Activated T-cell treated with anti-CD3 and anti-CD28 coated beads, Interleukin-2, amount 50 U/mL, for 4 hours (primary cell): Measurements from ENCODE around the gene UBXN10. TPM values are rescaled to one million over a fixed set of nuclear protein-coding genes. Genes with fewer than 3 reads are reported as not detected.

Experiments
- ATAC-seq, 2 donors: fragments of 200-7000 bp; cut with Tn5 transposase; one replicate each; pipeline ENCODE4 v1.10.0; 2021
- DNase-seq: peaks from one replicate; pipeline ENCODE4 v3.0.0-alpha.2; 2020
- H3K27me3 Mint-ChIP-seq: one replicate; pipeline ENCODE4 v1.8.0; 2021; ENCODE audit warnings: low read depth, mixed read lengths
- H3K36me3 Mint-ChIP-seq: one replicate; pipeline ENCODE4 v1.8.0; 2022; ENCODE audit warnings: mixed read lengths; ENCODE audit not compliant: insufficient read depth
- H3K4me1 Mint-ChIP-seq: one replicate; pipeline ENCODE4 v1.8.0; 2021; ENCODE audit warnings: low read depth, mixed read lengths
- H3K4me3 Mint-ChIP-seq: one replicate; pipeline ENCODE4 v1.8.0; 2021; ENCODE audit warnings: mild to moderate bottlenecking, moderate library complexity, mixed read lengths
- H3K9me3 Mint-ChIP-seq: one replicate; pipeline ENCODE4 v1.8.0; 2021; ENCODE audit warnings: mixed read lengths
- total RNA-seq, 3 donors: library from RNA; stranded (reverse); gene quantifications; one replicate each; pipeline ENCODE4 v1.2.1, GENCODE V29; 2021

The UBXN10 gene
- total RNA-seq, 3 donors from 2014 or later, result 0.18 to 0.50 (median 0.33) TPM

DNA sequence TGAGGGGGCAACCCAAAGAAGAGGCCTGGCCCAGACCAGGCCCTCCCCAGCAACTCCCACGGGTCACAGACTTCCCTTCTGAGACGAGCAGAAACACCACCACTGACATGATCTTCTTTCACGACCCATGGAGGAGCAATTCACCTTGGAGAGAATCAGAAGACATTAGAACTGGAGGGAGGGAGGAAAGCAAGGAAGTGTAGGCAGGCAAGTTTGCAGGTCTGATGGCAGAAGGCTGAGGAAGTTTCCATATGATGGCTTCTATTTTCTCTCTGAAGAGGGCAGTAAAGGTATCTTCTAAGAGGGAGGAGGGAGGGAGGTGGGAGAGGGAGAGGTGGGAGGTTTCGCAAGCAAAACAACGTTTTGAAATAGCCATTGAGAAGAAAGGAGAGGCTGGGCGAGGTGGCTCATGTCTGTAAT lies 1.4 kb upstream of the UBXN10 start:
- Mint-ChIP-seq H3K9me3 (peaks cover 5% of the 10 kb centered on the region), H3K4me1 (peaks cover 51% of the 10 kb centered on the region), H3K36me3 (no peaks in the 10 kb centered on the region), H3K27me3 (peaks cover 5% of the 10 kb centered on the region), H3K4me3 (peak overlapping the region; percentile 68)
- ATAC-seq (no peak), DNase-seq (no peak)

DNA sequence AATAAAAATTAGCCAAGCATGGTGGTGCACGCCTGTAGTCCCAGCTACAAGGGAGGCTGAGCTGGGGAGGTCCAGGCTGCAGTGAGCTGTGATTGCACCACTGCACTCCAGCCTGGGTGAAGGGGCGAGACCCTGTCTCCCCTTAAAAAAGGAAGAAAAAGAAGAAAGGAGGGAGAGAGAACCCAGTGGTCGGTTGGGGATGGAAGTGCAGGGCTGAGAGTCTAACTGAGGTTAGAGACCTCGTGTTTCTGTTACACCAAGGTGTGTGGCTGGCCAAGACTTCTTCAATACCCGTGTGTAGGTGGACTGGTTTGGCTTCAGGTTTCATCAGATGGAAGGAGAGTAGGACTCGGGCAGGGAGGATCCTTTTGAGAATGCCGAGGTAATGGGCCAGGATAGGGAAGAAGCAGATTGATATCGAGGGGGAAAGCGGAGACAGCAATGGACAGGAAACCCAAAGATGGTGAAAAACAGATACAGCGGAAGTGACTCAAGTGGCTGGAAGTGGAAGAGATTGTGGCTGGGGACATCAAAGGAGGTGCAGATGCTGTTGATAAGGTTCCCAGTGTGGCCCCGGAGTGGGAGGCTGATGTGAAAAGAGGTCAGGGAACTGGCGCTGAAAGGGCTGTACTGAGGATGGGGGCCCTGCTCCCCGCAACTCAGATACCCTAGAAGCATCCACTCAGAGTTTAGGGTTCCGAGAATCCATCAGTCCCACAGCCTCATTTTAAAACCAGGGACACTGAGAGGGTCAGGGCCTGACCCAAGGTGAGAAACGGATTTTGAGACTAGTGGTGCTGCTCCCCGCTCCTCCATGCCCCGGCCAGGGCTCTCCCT lies 681 bp upstream of the UBXN10 start:
- H3K4me1 Mint-ChIP-seq, result peaks cover 51% of the 10 kb centered on the region
- H3K9me3 Mint-ChIP-seq, result peaks cover under 1% of the 10 kb centered on the region
- peak overlapping the region; percentile 68 for H3K4me3 Mint-ChIP-seq
- no peaks in the 10 kb centered on the region for H3K36me3 Mint-ChIP-seq
- peak; percentile 36 for DNase-seq
- peaks cover 5% of the 10 kb centered on the region for H3K27me3 Mint-ChIP-seq
- peak; percentile 64 to 71 for ATAC-seq

DNA sequence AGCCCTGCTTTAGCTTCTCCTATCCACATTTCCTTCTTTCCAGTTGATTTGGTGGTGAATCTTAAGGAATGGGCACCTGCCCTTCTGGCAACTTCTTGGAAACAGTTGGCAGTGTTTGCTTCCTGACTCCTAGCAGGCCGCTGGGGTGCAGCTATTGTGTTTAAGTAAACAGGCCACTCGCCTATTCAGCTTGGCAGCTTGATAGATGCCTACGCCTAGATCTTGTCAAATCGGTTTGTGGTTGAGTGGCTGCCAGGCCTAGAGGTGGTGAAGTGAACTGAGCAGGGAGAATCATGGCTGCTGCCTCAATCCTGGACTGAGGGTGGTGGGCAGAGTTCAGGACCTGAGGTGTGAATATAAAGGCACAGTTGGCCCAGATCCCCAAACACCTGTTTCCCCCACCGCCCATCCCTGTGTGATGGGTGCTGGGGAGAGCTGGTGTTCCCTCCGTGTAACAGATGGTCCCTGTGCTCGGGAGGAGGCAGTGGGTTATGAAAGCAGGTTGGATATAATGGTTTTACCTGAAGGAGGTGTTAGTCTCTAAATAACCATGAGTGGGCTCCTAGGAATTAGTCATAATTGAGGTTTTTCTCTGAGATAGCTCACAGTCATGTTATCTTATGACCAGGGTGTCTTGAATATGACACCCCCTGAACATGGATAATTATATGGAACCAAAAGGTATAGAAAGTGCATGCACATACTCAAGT lies 1.4 kb downstream of the UBXN10 start:
- DNase-seq (no peak), ATAC-seq (peak; percentile 63 to 69)
- peaks cover 51% of the 10 kb centered on the region for H3K4me1 Mint-ChIP-seq
- no peaks in the 10 kb centered on the region for H3K9me3 Mint-ChIP-seq
- peaks cover 5% of the 10 kb centered on the region for H3K27me3 Mint-ChIP-seq
- H3K4me3 Mint-ChIP-seq, result peak overlapping the region; percentile 74
- no peaks in the 10 kb centered on the region for H3K36me3 Mint-ChIP-seq

DNA sequence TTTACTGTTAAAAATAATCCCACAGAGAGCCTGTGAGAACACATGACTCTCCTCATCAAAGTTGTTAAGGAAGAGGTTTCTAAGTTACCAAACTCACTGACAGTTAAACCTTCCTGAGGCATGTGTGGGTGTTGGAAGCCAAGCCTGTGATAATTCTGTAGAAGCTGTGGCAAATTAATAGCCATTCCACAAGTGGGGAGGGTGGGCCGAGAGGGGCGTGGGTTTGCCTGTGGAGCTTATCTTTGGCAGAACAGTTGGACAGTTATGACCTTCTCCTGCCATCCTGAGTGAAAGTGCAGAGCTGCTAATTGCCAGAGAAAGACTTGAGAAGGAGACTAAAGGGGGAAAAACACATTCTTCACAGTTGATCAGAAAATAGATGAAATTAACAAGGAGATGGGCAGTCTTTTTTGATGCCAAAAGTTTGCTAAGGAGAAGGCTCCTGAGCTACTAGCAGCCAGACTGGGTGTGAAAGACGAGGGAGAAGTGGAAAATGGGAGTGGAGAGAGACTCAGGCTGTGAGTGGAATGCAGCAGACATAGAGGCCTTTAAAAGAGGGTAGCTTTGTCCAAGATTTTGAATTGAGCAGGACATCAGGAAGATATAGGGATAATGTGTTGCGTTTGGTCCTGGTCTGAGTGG lies 2.0 kb downstream of the UBXN10 start:
- Mint-ChIP-seq H3K27me3 (peaks cover 5% of the 10 kb centered on the region), H3K9me3 (no peaks in the 10 kb centered on the region), H3K4me3 (no peak overlapping the region), H3K36me3 (no peaks in the 10 kb centered on the region), H3K4me1 (peaks cover 51% of the 10 kb centered on the region)
- DNase-seq, result no peak
- ATAC-seq, result no peak

DNA sequence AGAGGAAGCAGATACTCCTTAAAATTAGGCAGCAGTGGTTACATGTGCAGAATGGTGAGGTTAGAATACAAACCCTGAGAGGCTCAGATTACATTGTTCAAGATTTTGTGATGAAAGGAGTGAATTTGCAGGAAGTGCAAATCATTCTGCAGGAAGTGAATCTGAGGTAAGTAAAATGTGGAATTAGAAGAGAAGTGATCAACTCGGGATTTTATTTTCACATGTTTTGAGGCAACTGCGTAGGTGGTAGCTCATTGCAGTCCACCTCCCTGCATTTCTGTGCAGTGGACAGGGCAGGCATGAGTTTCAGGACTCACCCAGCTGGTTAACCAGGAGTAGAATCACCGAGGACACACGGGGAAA lies 2.5 kb downstream of the UBXN10 start:
- Mint-ChIP-seq H3K4me1 (peaks cover 50% of the 10 kb centered on the region), H3K9me3 (no peaks in the 10 kb centered on the region), H3K36me3 (no peaks in the 10 kb centered on the region), H3K4me3 (no peak overlapping the region), H3K27me3 (peaks cover 4% of the 10 kb centered on the region)
- ATAC-seq (no peak), DNase-seq (no peak)

DNA sequence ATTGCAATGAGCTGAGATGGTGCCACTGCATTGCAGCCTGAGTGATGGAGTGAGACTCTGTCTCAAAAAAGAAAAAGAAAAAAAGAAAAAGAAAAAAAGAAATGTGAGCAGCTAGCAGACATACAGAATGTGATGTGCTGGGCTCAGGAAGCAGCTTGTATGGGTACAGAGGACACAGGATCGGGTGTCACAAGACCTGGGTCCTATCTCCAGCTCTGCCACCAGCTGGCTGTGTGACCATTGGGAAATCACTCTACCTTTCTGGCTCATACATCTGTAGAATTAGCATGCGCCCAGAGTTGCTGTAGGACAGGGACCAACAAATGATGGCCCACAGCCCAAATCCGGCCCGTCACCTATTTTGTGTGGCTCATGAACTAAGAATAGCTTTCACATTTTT lies 3.8 kb downstream of the UBXN10 start:
- H3K36me3 Mint-ChIP-seq, result no peaks in the 10 kb centered on the region
- DNase-seq (no peak), ATAC-seq (no peak)
- H3K4me3 Mint-ChIP-seq, result no peak overlapping the region
- H3K4me1 Mint-ChIP-seq, result peaks cover 39% of the 10 kb centered on the region
- no peaks in the 10 kb centered on the region for H3K27me3 Mint-ChIP-seq
- no peaks in the 10 kb centered on the region for H3K9me3 Mint-ChIP-seq

DNA sequence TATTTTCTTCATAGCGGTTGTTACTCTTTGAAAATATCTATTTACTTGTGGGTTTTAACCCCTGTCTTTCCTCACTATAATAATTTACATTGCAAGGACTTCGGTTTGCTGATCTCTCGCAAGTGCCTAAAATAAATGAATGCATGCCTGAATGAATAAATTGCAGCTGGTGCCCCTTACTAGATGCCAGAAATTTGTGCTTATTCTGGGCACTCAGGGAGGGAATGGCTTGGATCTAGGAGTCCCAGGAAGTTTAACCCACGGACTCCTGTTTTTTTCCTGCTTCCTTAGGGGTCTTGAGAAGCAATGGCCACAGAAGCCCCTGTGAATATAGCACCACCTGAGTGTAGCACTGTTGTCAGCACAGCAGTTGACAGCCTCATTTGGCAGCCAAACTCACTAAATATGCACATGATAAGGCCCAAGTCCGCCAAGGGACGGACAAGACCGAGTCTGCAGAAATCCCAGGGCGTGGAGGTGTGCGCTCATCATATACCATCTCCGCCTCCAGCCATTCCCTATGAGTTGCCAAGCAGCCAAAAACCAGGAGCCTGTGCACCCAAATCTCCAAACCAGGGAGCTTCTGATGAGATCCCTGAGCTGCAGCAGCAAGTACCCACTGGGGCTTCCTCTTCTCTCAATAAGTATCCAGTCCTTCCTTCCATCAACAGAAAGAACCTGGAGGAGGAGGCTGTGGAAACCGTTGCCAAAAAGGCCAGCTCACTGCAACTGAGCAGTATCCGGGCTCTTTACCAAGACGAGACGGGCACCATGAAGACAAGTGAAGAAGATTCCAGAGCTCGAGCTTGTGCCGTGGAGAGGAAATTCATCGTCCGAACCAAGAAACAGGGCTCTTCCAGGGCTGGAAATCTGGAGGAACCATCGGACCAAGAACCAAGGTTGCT lies 4.6 kb downstream of the UBXN10 start:
- peaks cover 33% of the 10 kb centered on the region for H3K4me1 Mint-ChIP-seq
- H3K36me3 Mint-ChIP-seq, result no peaks in the 10 kb centered on the region
- peaks cover 5% of the 10 kb centered on the region for H3K27me3 Mint-ChIP-seq
- DNase-seq (no peak), ATAC-seq (no peak)
- H3K9me3 Mint-ChIP-seq, result no peaks in the 10 kb centered on the region
- H3K4me3 Mint-ChIP-seq, result no peak overlapping the region

DNA sequence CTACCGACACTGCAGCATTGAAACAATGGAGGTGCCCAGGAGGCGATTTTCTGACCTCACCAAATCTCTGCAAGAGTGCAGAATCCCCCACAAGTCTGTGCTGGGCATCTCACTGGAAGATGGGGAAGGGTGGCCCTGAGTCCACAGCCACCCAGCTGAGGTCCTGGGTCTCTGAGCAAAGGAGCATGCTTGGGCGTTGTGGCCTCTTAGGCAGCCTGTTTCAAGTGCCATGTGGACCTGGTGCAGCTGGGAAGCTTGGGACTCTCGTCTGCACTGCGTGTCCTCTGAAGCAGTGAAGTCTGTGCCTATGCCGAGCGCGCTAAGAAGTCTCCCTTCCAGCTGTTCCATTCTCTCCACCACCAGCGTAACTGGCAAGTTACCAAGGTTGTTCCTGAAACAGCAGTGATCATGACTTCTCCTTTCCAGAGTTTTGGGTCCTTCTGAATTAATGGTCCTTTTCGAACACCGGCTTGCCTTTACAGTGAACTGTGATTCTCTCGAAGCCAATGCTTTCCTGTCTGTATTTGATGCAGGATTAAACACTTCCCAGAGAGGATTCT lies 5.5 kb downstream of the UBXN10 start:
- H3K4me3 Mint-ChIP-seq, result no peak overlapping the region
- no peak for DNase-seq
- peaks cover 29% of the 10 kb centered on the region for H3K4me1 Mint-ChIP-seq
- ATAC-seq, result no peak
- no peaks in the 10 kb centered on the region for H3K36me3 Mint-ChIP-seq
- H3K9me3 Mint-ChIP-seq, result no peaks in the 10 kb centered on the region
- H3K27me3 Mint-ChIP-seq, result peaks cover 10% of the 10 kb centered on the region

DNA sequence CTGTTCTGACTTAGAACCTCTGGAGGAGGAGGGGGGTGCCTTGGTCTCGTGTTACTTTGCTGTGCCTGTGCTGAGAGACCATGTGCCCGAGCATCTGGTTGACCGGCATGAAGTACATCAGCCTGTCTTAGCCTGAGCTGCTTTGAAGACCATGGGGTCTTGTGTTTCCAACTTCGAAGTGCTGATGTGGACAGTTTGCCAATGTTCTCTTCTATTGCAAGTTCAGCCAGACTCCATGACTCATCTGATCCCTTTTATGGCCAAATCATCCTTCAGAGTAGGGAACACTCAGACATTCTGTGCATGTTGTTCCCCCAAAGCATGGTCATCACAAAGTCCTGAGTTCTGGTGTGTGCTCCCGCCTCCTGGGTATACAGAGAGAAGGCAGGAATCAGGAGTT lies 6.5 kb downstream of the UBXN10 start:
- peaks cover 13% of the 10 kb centered on the region for H3K27me3 Mint-ChIP-seq
- ATAC-seq (no peak), DNase-seq (no peak)
- peaks cover 19% of the 10 kb centered on the region for H3K4me1 Mint-ChIP-seq
- no peaks in the 10 kb centered on the region for H3K36me3 Mint-ChIP-seq
- H3K4me3 Mint-ChIP-seq, result no peak overlapping the region
- H3K9me3 Mint-ChIP-seq, result no peaks in the 10 kb centered on the region

DNA sequence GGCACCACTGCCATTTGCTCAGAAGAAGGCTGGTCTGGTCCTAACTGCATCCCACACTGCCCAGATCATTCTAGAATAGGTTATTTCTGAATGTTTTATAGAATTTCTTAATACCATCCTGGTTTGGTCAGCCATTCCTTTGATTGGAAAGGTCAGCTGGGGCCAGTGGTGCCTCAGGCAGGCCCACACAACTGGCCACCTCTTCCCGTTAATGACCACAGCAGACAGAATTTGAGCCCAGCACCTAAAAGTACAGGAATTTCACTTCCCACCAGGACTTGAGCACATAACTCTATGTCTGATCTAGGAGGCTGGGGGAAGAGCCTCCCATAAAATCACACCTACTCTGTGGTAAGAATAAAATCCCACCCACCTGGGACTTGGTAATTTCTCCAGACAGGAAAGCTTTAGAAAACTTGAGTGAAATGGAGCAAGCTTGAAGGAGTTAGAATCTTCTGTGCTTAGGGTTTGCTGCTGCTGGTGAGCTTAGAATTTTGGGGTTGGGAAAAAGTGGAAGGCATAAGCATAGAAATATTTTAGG lies 7.0 kb downstream of the UBXN10 start:
- DNase-seq, result no peak
- Mint-ChIP-seq H3K36me3 (no peaks in the 10 kb centered on the region), H3K4me1 (peaks cover 14% of the 10 kb centered on the region), H3K4me3 (no peak overlapping the region), H3K27me3 (peaks cover 13% of the 10 kb centered on the region), H3K9me3 (no peaks in the 10 kb centered on the region)
- no peak for ATAC-seq

DNA sequence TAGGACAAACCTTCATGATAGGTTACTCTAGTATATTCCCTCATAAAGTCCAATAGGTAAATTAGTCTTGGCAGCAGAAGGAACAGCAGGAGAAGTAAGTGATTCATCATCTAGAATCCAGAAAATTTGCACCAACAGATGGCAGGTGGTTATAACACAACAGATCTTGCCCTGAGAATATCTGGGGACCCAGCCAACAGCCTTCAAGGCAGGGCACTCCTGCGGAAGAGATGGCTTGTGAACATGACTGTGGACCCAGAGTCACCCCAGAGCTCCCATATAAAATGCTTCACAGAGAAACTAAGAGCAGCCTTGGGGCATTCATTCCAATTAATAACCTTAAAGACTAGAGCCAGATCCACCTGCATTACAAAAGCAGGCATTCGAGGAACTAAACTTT lies 8.3 kb downstream of the UBXN10 start:
- H3K4me1 Mint-ChIP-seq, result peaks cover 2% of the 10 kb centered on the region
- no peak for DNase-seq
- no peak overlapping the region for H3K4me3 Mint-ChIP-seq
- peaks cover 13% of the 10 kb centered on the region for H3K27me3 Mint-ChIP-seq
- no peaks in the 10 kb centered on the region for H3K9me3 Mint-ChIP-seq
- ATAC-seq, result no peak
- no peaks in the 10 kb centered on the region for H3K36me3 Mint-ChIP-seq

DNA sequence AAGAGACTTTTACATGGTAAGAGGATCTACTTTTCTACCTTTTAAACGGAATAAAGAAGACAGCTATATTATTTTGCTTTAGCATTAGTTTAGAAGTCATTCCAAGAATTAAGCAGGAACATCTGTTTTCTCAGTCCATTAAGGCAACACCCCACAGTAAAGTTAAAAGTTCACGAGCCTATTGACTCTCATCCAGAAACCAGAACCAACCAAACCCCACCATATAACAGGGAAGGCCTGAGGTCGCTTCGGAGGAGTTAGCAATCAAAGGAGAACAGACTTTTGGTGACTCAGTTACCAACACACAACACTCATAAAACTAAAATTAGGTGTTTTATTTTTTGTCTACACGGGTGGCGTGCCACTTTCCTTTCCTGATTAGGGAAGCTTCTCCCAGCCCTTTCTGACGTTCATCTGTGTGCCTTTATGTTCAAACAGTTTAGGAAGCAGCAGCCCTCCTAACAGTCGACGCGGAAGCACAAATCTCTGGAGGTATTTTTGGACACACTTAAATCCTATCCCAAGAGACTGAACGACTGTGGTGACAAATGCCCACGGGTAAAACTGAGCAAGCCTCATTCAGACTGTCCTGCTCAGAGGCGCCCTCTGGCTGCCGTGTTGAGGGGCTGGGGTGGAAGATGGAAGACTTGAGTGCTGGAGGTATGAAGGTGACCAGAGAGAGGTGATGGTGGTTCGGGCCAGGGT lies 9.0 kb downstream of the UBXN10 start:
- no peaks in the 10 kb centered on the region for H3K9me3 Mint-ChIP-seq
- peaks cover 2% of the 10 kb centered on the region for H3K4me1 Mint-ChIP-seq
- no peak overlapping the region for H3K4me3 Mint-ChIP-seq
- no peaks in the 10 kb centered on the region for H3K36me3 Mint-ChIP-seq
- H3K27me3 Mint-ChIP-seq, result peaks cover 13% of the 10 kb centered on the region
- DNase-seq, result peak; percentile 71
- peak; percentile 78 to 87 for ATAC-seq

DNA sequence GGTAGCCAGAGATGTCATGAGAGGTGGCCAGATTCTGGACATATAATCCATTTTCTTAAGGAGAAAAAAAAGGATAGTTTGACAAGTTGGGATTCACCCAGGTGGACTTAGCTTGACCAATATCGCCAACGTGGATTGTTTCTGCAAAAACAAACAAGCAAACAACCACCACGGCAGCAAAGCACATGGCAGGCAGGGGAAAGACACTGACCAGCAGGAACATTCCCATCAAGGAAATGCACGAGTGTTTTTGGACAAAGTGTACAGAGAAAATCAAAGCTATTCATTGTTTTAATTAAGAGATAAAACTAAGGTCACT lies 9.5 kb downstream of the UBXN10 start:
- no peak for ATAC-seq
- no peak for DNase-seq
- peaks cover 15% of the 10 kb centered on the region for H3K27me3 Mint-ChIP-seq
- no peaks in the 10 kb centered on the region for H3K36me3 Mint-ChIP-seq
- H3K9me3 Mint-ChIP-seq, result no peaks in the 10 kb centered on the region
- H3K4me3 Mint-ChIP-seq, result no peak overlapping the region
- peaks cover 2% of the 10 kb centered on the region for H3K4me1 Mint-ChIP-seq
